RWPE1 (cell line): ENCODE data around the gene TTYH2.

Experiments
- CTCF ChIA-PET: fragments of 350-600 bp; sonication (Branson Sonifier 250); formaldehyde crosslinking; extraction: SDS; loops from one replicate; lab custom pipeline; 2021; lab: Yijun Ruan, JAX
- POLR2A ChIA-PET: fragments of 400-600 bp; formaldehyde crosslinking; extraction: SDS; loops from one replicate; lab custom pipeline; 2020; ENCODE audit warnings: antibody characterized with exemption; ENCODE audit not compliant: low non-redundant PET; lab: Yijun Ruan, JAX
- DNase-seq: peaks from one replicate; pipeline ENCODE4 v3.0.0; 2012; ENCODE audit warnings: low spot score
- H3K27ac ChIP-seq: fragments of 450-650 bp; 2 replicates; pipeline ENCODE4 v1.5.1; 2017
- CTCF ChIP-seq: fragments of 450-650 bp; conservative IDR thresholded peaks from 2 replicates; pipeline ENCODE4 v1.5.1; 2017; ENCODE audit warnings: low read depth, mild to moderate bottlenecking

The TTYH2 gene

GRCh38 chr17:74241847-74242246, 28.5 kb downstream of the TTYH2 start:
- POLR2A ChIA-PET = no interaction called here
- CTCF ChIA-PET = interaction anchor here (0.9 kb wide), 1 partner anchor 10 kb away, joined by 3 read pairs; no protein-coding TSS in a partner anchor
- no peak for DNase-seq
- no peak overlapping the region for H3K27ac ChIP-seq
- no peak for TF ChIP-seq CTCF

GRCh38 chr17:74243013-74243755, 29.8 kb downstream of the TTYH2 start:
- DNase-seq = no peak
- TF ChIP-seq CTCF = no peak
- POLR2A ChIA-PET = no interaction called here
- CTCF ChIA-PET = interaction anchor here (0.6 kb wide), 1 partner anchor 1622 kb away, joined by 5 read pairs; no protein-coding TSS in a partner anchor
- H3K27ac ChIP-seq = no peak overlapping the region

- ChIA-PET CTCF (interaction anchor here (0.6 kb wide), 1 partner anchor 1623 kb away, joined by 5 read pairs; no protein-coding TSS in a partner anchor), POLR2A (no interaction called here)
- no peak overlapping the region for H3K27ac ChIP-seq
- DNase-seq = no peak
- no peak for TF ChIP-seq CTCF
Observed at GRCh38 chr17:74244128-74244527, 30.8 kb downstream of the TTYH2 start.

- H3K27ac ChIP-seq = no peak overlapping the region
- no peak for TF ChIP-seq CTCF
- DNase-seq = no peak
- CTCF ChIA-PET = no interaction called here
- POLR2A ChIA-PET = no interaction called here
Observed at GRCh38 chr17:74244548-74244947, 31.2 kb downstream of the TTYH2 start.

GRCh38 chr17:74245145-74245831, 31.9 kb downstream of the TTYH2 start:
- ChIA-PET CTCF (interaction anchor here (1.0 kb wide), 1 partner anchor 11 kb away, joined by 3 read pairs; no protein-coding TSS in a partner anchor), POLR2A (no interaction called here)
- no peak for TF ChIP-seq CTCF
- no peak overlapping the region for H3K27ac ChIP-seq
- no peak for DNase-seq

GRCh38 chr17:74245871-74246270, 32.5 kb downstream of the TTYH2 start:
- ChIA-PET POLR2A (no interaction called here), CTCF (interaction anchor here (1.0 kb wide), 1 partner anchor 12 kb away, joined by 3 read pairs; no protein-coding TSS in a partner anchor)
- no peak for TF ChIP-seq CTCF
- no peak for DNase-seq
- no peak overlapping the region for H3K27ac ChIP-seq
